ENCODE data around the gene NCOA4. TPM values are rescaled to one million over a fixed set of nuclear protein-coding genes. Genes with fewer than 3 reads are reported as not detected.

NCOA4 gene
- total RNA-seq, 1 experiment from 2014 or later = 69.4 TPM

DNA sequence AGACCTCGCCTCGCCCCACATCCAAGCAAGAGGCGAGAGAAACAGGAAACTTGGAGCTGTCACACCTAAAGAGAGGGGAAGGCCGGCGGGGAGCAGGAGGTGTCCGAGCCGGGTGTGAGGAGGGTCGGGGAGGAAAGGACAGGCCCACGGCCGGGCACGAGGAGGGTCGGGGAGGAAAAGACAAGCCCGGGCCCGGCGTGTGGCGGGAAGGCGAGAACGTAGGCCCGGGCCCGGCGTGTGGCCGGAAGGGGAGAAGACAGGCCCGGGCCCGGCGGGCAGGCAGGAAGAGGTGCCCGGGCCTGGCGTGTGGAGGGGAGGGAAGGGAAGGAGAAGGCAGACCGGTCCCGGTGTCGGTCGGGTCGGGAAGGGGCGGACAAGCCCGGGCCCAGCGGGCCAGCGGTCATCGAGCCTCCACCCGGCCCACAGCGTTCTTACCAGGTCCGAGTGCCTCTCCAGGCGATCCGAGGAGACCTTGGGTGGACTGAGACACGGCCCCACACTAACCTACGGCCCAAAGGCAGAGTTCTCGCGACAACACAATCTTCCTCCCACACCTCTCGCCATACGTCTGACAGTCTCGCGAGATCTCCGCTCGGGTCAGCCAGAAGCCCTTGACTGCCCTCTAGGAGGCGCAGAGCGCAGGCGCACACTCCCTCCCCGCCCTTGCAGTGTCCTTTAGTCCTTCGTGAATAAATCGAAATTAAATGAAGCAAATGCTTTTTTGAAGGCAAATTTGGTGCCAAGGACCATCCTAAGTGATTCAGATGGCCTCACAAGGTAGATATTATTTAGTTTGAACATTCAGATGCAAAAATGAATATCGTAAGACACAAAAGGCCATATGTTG lies at the start of gene NCOA4 (continued):
- TF ChIP-seq, protein P1, sequence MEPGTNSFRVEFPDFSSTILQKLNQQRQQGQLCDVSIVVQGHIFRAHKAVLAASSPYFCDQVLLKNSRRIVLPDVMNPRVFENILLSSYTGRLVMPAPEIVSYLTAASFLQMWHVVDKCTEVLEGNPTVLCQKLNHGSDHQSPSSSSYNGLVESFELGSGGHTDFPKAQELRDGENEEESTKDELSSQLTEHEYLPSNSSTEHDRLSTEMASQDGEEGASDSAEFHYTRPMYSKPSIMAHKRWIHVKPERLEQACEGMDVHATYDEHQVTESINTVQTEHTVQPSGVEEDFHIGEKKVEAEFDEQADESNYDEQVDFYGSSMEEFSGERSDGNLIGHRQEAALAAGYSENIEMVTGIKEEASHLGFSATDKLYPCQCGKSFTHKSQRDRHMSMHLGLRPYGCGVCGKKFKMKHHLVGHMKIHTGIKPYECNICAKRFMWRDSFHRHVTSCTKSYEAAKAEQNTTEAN (CRISPR knock-in tag; IDR thresholded peaks at IDR 0.05) = no peak
- TF ChIP-seq, protein P2, sequence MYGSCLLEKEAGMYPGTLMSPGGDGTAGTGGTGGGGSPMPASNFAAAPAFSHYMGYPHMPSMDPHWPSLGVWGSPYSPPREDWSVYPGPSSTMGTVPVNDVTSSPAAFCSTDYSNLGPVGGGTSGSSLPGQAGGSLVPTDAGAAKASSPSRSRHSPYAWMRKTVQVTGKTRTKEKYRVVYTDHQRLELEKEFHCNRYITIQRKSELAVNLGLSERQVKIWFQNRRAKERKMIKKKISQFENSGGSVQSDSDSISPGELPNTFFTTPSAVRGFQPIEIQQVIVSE (CRISPR knock-in tag; IDR thresholded peaks at IDR 0.05; ENCODE audit: borderline replicate concordance) = no peak
- TF ChIP-seq CREM (CRISPR knock-in tag; IDR thresholded peaks at IDR 0.05) (no peak), TP53 (CRISPR knock-in tag; IDR thresholded peaks at IDR 0.05) (no peak), CBFB (CRISPR knock-in tag; IDR thresholded peaks at IDR 0.05; ENCODE audit: low read depth) (no peak), ZNF232 (CRISPR knock-in tag; IDR thresholded peaks at IDR 0.05) (no peak), MYBL2 (CRISPR knock-in tag; IDR thresholded peaks at IDR 0.05) (no peak), NFATC4 (CRISPR knock-in tag; IDR thresholded peaks at IDR 0.05) (no peak), TCF7 (CRISPR knock-in tag; IDR thresholded peaks at IDR 0.05; ENCODE audit: low read depth) (no peak), ZBTB21 (CRISPR knock-in tag; IDR thresholded peaks at IDR 0.05; ENCODE audit: borderline replicate concordance) (no peak), ZNF219 (CRISPR knock-in tag; IDR thresholded peaks at IDR 0.05; ENCODE audit: borderline replicate concordance) (no peak), TEAD1 (CRISPR knock-in tag; IDR thresholded peaks at IDR 0.05) (no peak), ELF4 (CRISPR knock-in tag; IDR thresholded peaks at IDR 0.05; ENCODE audit: low read depth) (no peak), HMGA2 (CRISPR knock-in tag; IDR thresholded peaks at IDR 0.05) (no peak), NFYB (CRISPR knock-in tag; conservative IDR thresholded peaks at IDR 0.05; ENCODE audit: low read depth) (no peak), ZNF317 (CRISPR knock-in tag; IDR thresholded peaks at IDR 0.05; ENCODE audit: borderline replicate concordance, low read depth) (no peak)
- TF ChIP-seq, protein P3, sequence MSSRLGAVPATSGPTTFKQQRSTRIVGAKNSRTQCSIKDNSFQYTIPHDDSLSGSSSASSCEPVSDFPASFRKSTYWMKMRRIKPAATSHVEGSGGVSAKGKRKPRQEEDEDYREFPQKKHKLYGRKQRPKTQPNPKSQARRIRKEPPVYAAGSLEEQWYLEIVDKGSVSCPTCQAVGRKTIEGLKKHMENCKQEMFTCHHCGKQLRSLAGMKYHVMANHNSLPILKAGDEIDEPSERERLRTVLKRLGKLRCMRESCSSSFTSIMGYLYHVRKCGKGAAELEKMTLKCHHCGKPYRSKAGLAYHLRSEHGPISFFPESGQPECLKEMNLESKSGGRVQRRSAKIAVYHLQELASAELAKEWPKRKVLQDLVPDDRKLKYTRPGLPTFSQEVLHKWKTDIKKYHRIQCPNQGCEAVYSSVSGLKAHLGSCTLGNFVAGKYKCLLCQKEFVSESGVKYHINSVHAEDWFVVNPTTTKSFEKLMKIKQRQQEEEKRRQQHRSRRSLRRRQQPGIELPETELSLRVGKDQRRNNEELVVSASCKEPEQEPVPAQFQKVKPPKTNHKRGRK (CRISPR knock-in tag; IDR thresholded peaks at IDR 0.05; ENCODE audit: borderline replicate concordance) = no peak
- TF ChIP-seq, protein P4, sequence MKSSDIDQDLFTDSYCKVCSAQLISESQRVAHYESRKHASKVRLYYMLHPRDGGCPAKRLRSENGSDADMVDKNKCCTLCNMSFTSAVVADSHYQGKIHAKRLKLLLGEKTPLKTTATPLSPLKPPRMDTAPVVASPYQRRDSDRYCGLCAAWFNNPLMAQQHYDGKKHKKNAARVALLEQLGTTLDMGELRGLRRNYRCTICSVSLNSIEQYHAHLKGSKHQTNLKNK (CRISPR knock-in tag; IDR thresholded peaks at IDR 0.05) = no peak
- TF ChIP-seq, protein P5, sequence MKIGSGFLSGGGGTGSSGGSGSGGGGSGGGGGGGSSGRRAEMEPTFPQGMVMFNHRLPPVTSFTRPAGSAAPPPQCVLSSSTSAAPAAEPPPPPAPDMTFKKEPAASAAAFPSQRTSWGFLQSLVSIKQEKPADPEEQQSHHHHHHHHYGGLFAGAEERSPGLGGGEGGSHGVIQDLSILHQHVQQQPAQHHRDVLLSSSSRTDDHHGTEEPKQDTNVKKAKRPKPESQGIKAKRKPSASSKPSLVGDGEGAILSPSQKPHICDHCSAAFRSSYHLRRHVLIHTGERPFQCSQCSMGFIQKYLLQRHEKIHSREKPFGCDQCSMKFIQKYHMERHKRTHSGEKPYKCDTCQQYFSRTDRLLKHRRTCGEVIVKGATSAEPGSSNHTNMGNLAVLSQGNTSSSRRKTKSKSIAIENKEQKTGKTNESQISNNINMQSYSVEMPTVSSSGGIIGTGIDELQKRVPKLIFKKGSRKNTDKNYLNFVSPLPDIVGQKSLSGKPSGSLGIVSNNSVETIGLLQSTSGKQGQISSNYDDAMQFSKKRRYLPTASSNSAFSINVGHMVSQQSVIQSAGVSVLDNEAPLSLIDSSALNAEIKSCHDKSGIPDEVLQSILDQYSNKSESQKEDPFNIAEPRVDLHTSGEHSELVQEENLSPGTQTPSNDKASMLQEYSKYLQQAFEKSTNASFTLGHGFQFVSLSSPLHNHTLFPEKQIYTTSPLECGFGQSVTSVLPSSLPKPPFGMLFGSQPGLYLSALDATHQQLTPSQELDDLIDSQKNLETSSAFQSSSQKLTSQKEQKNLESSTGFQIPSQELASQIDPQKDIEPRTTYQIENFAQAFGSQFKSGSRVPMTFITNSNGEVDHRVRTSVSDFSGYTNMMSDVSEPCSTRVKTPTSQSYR (CRISPR knock-in tag; IDR thresholded peaks at IDR 0.05) = no peak
- TF ChIP-seq, protein P6, sequence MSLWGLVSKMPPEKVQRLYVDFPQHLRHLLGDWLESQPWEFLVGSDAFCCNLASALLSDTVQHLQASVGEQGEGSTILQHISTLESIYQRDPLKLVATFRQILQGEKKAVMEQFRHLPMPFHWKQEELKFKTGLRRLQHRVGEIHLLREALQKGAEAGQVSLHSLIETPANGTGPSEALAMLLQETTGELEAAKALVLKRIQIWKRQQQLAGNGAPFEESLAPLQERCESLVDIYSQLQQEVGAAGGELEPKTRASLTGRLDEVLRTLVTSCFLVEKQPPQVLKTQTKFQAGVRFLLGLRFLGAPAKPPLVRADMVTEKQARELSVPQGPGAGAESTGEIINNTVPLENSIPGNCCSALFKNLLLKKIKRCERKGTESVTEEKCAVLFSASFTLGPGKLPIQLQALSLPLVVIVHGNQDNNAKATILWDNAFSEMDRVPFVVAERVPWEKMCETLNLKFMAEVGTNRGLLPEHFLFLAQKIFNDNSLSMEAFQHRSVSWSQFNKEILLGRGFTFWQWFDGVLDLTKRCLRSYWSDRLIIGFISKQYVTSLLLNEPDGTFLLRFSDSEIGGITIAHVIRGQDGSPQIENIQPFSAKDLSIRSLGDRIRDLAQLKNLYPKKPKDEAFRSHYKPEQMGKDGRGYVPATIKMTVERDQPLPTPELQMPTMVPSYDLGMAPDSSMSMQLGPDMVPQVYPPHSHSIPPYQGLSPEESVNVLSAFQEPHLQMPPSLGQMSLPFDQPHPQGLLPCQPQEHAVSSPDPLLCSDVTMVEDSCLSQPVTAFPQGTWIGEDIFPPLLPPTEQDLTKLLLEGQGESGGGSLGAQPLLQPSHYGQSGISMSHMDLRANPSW (CRISPR knock-in tag; conservative IDR thresholded peaks at IDR 0.05; ENCODE audit: low read depth) = no peak
- TF ChIP-seq, protein P7, sequence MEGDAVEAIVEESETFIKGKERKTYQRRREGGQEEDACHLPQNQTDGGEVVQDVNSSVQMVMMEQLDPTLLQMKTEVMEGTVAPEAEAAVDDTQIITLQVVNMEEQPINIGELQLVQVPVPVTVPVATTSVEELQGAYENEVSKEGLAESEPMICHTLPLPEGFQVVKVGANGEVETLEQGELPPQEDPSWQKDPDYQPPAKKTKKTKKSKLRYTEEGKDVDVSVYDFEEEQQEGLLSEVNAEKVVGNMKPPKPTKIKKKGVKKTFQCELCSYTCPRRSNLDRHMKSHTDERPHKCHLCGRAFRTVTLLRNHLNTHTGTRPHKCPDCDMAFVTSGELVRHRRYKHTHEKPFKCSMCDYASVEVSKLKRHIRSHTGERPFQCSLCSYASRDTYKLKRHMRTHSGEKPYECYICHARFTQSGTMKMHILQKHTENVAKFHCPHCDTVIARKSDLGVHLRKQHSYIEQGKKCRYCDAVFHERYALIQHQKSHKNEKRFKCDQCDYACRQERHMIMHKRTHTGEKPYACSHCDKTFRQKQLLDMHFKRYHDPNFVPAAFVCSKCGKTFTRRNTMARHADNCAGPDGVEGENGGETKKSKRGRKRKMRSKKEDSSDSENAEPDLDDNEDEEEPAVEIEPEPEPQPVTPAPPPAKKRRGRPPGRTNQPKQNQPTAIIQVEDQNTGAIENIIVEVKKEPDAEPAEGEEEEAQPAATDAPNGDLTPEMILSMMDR (IDR thresholded peaks at IDR 0.05) = peak; percentile 43
- TF ChIP-seq, protein P8, sequence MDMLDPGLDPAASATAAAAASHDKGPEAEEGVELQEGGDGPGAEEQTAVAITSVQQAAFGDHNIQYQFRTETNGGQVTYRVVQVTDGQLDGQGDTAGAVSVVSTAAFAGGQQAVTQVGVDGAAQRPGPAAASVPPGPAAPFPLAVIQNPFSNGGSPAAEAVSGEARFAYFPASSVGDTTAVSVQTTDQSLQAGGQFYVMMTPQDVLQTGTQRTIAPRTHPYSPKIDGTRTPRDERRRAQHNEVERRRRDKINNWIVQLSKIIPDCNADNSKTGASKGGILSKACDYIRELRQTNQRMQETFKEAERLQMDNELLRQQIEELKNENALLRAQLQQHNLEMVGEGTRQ (CRISPR knock-in tag; IDR thresholded peaks at IDR 0.05) = no peak
- TF ChIP-seq, protein P9, sequence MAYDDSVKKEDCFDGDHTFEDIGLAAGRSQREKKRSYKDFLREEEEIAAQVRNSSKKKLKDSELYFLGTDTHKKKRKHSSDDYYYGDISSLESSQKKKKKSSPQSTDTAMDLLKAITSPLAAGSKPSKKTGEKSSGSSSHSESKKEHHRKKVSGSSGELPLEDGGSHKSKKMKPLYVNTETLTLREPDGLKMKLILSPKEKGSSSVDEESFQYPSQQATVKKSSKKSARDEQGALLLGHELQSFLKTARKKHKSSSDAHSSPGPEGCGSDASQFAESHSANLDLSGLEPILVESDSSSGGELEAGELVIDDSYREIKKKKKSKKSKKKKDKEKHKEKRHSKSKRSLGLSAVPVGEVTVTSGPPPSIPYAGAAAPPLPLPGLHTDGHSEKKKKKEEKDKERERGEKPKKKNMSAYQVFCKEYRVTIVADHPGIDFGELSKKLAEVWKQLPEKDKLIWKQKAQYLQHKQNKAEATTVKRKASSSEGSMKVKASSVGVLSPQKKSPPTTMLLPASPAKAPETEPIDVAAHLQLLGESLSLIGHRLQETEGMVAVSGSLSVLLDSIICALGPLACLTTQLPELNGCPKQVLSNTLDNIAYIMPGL (CRISPR knock-in tag; IDR thresholded peaks at IDR 0.05) = peak; percentile 52; the same call in 1 of the 2 replicates

All from WTC11 (cell line).